ENCODE results near the gene EIF4E1B.

GRCh38 chr5:176690911-176691310 is 60.4 kb downstream of the EIF4E1B start:
- TF ChIP-seq CTCF (IDR thresholded peaks at IDR 0.05) (no peak), POLR2A (IDR thresholded peaks at IDR 0.05) (no peak), EP300 (IDR thresholded peaks at IDR 0.05) (no peak)

All from tibial nerve (tissue), 4 donors.